ENCODE data around the gene SORL1. TPM values are rescaled to one million over a fixed set of nuclear protein-coding genes. Genes with fewer than 3 reads are reported as not detected.

SORL1 gene
- polyA plus RNA-seq, 1 donor from 2014 or later, result 6.5 TPM

DNA sequence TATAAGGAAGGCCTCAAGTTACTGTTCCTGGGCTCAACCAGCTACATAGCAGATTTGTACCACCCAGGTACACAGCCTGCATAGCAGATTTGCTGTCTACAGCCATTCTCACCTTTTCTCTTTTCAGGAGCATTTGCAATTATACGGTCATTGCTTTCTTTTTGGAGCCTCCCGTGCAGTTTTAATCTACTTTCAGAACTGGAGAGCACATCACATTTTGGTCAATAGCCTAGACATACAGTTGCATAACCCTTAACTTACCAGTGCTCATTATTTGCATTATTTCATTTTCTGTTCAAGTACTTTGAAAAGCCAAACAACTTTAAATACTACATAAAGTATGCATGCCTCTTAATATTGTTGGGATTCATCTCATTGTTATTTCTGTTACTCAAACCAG lies 151.2 kb downstream of the SORL1 start:
- Histone ChIP-seq H3K4me2 (ENCODE audit: low read length) (no peak overlapping the region), H3K79me2 (replicated peaks; ENCODE audit: insufficient read depth, low read length) (no peaks in the 10 kb centered on the region), H3K9me2 (ENCODE audit: insufficient read depth, low read length) (no peaks in the 10 kb centered on the region), H3K9ac (ENCODE audit: low read length) (no peak overlapping the region), H2AFZ (ENCODE audit: low read depth, low read length) (no peak overlapping the region), H3K27ac (ENCODE audit: low read length) (no peak overlapping the region), H3K9me3 (ENCODE audit: low read length) (no peaks in the 10 kb centered on the region), H3K4me3 (ENCODE audit: low read length) (no peak overlapping the region), H4K20me1 (ENCODE audit: insufficient read depth) (no peaks in the 10 kb centered on the region), H3K36me3 (ENCODE audit: insufficient read depth, low read length) (no peaks in the 10 kb centered on the region), H3F3A (ENCODE audit: insufficient read depth, low read length, poor library complexity, severe bottlenecking) (no peaks in the 10 kb centered on the region), H3K27me3 (ENCODE audit: insufficient read depth, low read depth, low read length) (no peaks in the 10 kb centered on the region)
- no peak for TF ChIP-seq CTCF (IDR thresholded peaks at IDR 0.05; ENCODE audit: poor library complexity, severe bottlenecking)
- TF ChIP-seq MXI1 (conservative IDR thresholded peaks at IDR 0.05; ENCODE audit: poor library complexity, severe bottlenecking), result no peak
- TF ChIP-seq RAD21 (conservative IDR thresholded peaks at IDR 0.05), result no peak
- TF ChIP-seq REST (IDR thresholded peaks at IDR 0.05; ENCODE audit: borderline replicate concordance), result no peak
- TF ChIP-seq EP300 (conservative IDR thresholded peaks at IDR 0.05; ENCODE audit: poor library complexity, severe bottlenecking), result no peak
- TF ChIP-seq POLR2AphosphoS5 (IDR thresholded peaks at IDR 0.05), result no peak

DNA sequence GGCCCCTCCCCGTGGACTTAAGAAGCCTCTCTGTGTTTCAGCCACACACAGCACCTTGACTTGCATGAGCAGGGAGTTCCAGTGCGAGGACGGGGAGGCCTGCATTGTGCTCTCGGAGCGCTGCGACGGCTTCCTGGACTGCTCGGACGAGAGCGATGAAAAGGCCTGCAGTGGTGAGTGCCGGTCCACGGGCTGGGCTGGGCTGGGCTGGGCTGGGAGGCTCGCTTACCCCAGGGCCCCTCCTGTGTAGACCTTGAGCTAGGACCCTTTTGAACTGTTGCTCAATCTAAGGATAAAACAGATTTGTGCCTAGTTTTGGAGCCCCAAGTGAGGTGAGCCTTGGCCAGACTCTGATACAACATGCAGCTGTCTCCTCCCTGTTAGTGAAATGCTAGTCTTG lies 152.0 kb downstream of the SORL1 start:
- no peak overlapping the region for H3K9ac ChIP-seq (ENCODE audit: low read length)
- TF ChIP-seq REST (IDR thresholded peaks at IDR 0.05; ENCODE audit: borderline replicate concordance) (no peak), TAF1 (IDR thresholded peaks at IDR 0.05; ENCODE audit: low read depth) (no peak), MXI1 (conservative IDR thresholded peaks at IDR 0.05; ENCODE audit: poor library complexity, severe bottlenecking) (no peak), SMC3 (conservative IDR thresholded peaks at IDR 0.05; ENCODE audit: poor library complexity) (no peak), EZH2 (IDR thresholded peaks at IDR 0.05; ENCODE audit: borderline replicate concordance, insufficient read depth, low read length, poor library complexity, severe bottlenecking) (no peak), EP300 (conservative IDR thresholded peaks at IDR 0.05; ENCODE audit: poor library complexity, severe bottlenecking) (no peak), RAD21 (conservative IDR thresholded peaks at IDR 0.05) (no peak), CTCF (IDR thresholded peaks at IDR 0.05; ENCODE audit: poor library complexity, severe bottlenecking) (no peak), POLR2AphosphoS5 (IDR thresholded peaks at IDR 0.05) (no peak)
- H3K27ac ChIP-seq (ENCODE audit: low read length), result no peak overlapping the region
- no peaks in the 10 kb centered on the region for H3K36me3 ChIP-seq (ENCODE audit: insufficient read depth, low read length)
- H3K79me2 ChIP-seq (replicated peaks; ENCODE audit: insufficient read depth, low read length), result no peaks in the 10 kb centered on the region
- no peak overlapping the region for H3K4me3 ChIP-seq (ENCODE audit: low read length)
- H2AFZ ChIP-seq (ENCODE audit: low read depth, low read length), result no peak overlapping the region
- H3K9me2 ChIP-seq (ENCODE audit: insufficient read depth, low read length), result no peaks in the 10 kb centered on the region
- no peaks in the 10 kb centered on the region for H3K9me3 ChIP-seq (ENCODE audit: low read length)
- no peaks in the 10 kb centered on the region for H4K20me1 ChIP-seq (ENCODE audit: insufficient read depth)
- no peaks in the 10 kb centered on the region for H3F3A ChIP-seq (ENCODE audit: insufficient read depth, low read length, poor library complexity, severe bottlenecking)
- no peaks in the 10 kb centered on the region for H3K27me3 ChIP-seq (ENCODE audit: insufficient read depth, low read depth, low read length)
- no peak overlapping the region for H3K4me2 ChIP-seq (ENCODE audit: low read length)

Measured in neural cell (in vitro differentiated cells).